Stimulated activated naive B cell treated with anti-CD40 and anti-IgM and Interleukin-4, amounts not matched to agents 10 μg/mL and 1 μg/mL and 100 μg/mL, for 72 hours (primary cell): ENCODE results near the gene FOSB.
A peak's percentile ranks its signal among the peaks of the same experiment; 100 is the strongest.
"Not testable (repeated sequence)": the region's sequence is repeated elsewhere in the genome, so short reads cannot be mapped to it uniquely, and the experiment has no call there.

Experiments
- ATAC-seq, 2 donors: fragments of 150-1000 bp; cut with Tn5 transposase; replicated peaks; 2 replicates each; pipeline ENCODE4 v1.10.0; 2021; ENCODE audit warnings: moderate library complexity in 1 of 2
- DNase-seq: peaks from one replicate; pipeline ENCODE4 v3.0.0; 2021
- H3K27ac Mint-ChIP-seq: one replicate; pipeline ENCODE4 v1.8.0; 2022; ENCODE audit warnings: mild to moderate bottlenecking, mixed read lengths
- H3K27me3 Mint-ChIP-seq, 2 donors: one replicate each; pipeline ENCODE4 v1.8.0; 2022; ENCODE audit warnings: mixed read lengths in 2 of 2
- H3K36me3 Mint-ChIP-seq, 2 donors: one replicate each; pipeline ENCODE4 v1.8.0; 2022; ENCODE audit warnings: mixed read lengths in 2 of 2, mild to moderate bottlenecking in 1 of 2
- H3K4me1 Mint-ChIP-seq, 2 donors: one replicate each; pipeline ENCODE4 v1.8.0; 2022; ENCODE audit warnings: mixed read lengths in 2 of 2, mild to moderate bottlenecking in 1 of 2
- H3K4me3 Mint-ChIP-seq, 2 donors: one replicate each; pipeline ENCODE4 v1.8.0; 2022; ENCODE audit warnings: mild to moderate bottlenecking in 2 of 2, mixed read lengths in 2 of 2, moderate library complexity in 1 of 2
- H3K9me3 Mint-ChIP-seq, 2 donors: one replicate each; pipeline ENCODE4 v1.8.0; 2022; ENCODE audit warnings: mixed read lengths in 2 of 2, mild to moderate bottlenecking in 1 of 2

Gene FOSB

GRCh38 chr19:45467456-45468158 is at the start of gene FOSB:
Gene FOSB, plus strand, starts transcription at chr19:45467996. Its CDS starts 591 bp downstream, at chr19:45468587.
- Mint-ChIP-seq H3K9me3 (no peaks in the 10 kb centered on the region), H3K27me3 (peaks cover 9 to 21% of the 10 kb centered on the region in 2 donors), H3K36me3 (peaks cover under 1 to 17% of the 10 kb centered on the region in 2 donors), H3K4me3 (peak within 1 kb of the TSS; percentile 91 to 93), H3K4me1 (peaks cover 53 to 63% of the 10 kb centered on the region in 2 donors), H3K27ac (peak within 1 kb of the TSS; percentile 99)
- ATAC-seq (peak; percentile 22 to 39), DNase-seq (peak; percentile 89)

- DNase-seq (no peak), ATAC-seq (no peak)
- peak overlapping the region; percentile 34 for H3K27ac Mint-ChIP-seq
- no peaks in the 10 kb centered on the region for H3K27me3 Mint-ChIP-seq
- H3K9me3 Mint-ChIP-seq: no peaks in the 10 kb centered on the region
- H3K4me3 Mint-ChIP-seq: peak overlapping the region in 1 of 2 donors; percentile 41
- peaks cover 46 to 64% of the 10 kb centered on the region in 2 donors for H3K4me1 Mint-ChIP-seq
- peaks cover 53 to 62% of the 10 kb centered on the region in 2 donors for H3K36me3 Mint-ChIP-seq
Observed at GRCh38 chr19:45418802-45419201, 49.0 kb upstream of the FOSB start.

DNA sequence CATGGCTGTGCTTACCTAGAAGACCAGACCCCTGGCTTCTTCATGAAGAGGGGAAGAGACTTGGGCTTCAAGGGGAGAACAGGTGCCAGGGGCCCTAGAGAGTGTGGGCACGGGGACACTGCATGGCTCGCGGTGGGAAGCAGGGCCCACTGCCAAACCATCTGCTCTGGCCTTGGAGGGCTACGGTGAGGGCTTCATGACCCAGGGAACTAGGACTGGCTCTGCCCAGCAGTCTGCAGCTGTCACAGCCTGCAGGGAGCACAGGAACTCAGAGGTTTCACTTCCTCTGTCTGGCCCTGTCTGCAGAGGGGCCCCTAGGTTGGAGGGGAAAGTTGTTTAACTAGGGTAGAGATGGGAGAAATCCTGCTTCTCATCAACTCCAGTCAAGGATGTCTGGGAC is 48.4 kb upstream of the FOSB start:
- H3K4me3 Mint-ChIP-seq: peak overlapping the region; percentile 39 to 41
- H3K9me3 Mint-ChIP-seq: no peaks in the 10 kb centered on the region
- peak; percentile 81 to 83 for ATAC-seq
- peaks cover 49 to 70% of the 10 kb centered on the region in 2 donors for H3K4me1 Mint-ChIP-seq
- peaks cover 47 to 56% of the 10 kb centered on the region in 2 donors for H3K36me3 Mint-ChIP-seq
- no peaks in the 10 kb centered on the region for H3K27me3 Mint-ChIP-seq
- peak overlapping the region; percentile 34 for H3K27ac Mint-ChIP-seq
- DNase-seq: peak; percentile 61

DNA sequence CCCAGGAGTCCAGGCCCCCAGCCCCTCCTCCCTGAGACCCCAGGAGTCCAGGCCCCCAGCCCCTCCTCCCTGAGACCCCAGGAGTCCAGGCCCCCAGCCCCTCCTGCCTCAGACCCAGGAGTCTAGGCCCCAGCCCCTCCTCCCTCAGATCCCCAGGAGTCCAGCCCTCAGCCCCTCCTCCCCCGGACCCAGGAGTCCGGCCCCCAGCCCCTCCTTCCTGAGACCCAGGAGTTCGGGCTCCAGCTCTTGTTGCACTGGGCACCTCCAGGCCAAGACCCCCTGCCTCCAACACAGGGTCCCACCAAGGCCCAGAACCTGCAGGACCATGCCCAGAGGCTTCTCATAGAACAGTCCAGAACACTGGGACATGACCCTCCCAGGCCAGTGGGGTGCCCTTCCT is 47.9 kb upstream of the FOSB start:
- Mint-ChIP-seq H3K9me3 (no peaks in the 10 kb centered on the region), H3K27me3 (no peaks in the 10 kb centered on the region), H3K4me1 (peaks cover 49 to 73% of the 10 kb centered on the region in 2 donors), H3K27ac (peak overlapping the region; percentile 34), H3K36me3 (peaks cover 42 to 52% of the 10 kb centered on the region in 2 donors), H3K4me3 (peak overlapping the region; percentile 10 to 41)
- ATAC-seq (no peak), DNase-seq (no peak)

GRCh38 chr19:45420356-45420755 is 47.4 kb upstream of the FOSB start:
- H3K4me1 Mint-ChIP-seq: peaks cover 49 to 73% of the 10 kb centered on the region in 2 donors
- H3K27me3 Mint-ChIP-seq: no peaks in the 10 kb centered on the region
- H3K4me3 Mint-ChIP-seq: peak overlapping the region; percentile 27 to 40
- ATAC-seq (no peak), DNase-seq (no peak)
- peak overlapping the region; percentile 65 for H3K27ac Mint-ChIP-seq
- H3K9me3 Mint-ChIP-seq: no peaks in the 10 kb centered on the region
- H3K36me3 Mint-ChIP-seq: peaks cover 42 to 52% of the 10 kb centered on the region in 2 donors

DNA sequence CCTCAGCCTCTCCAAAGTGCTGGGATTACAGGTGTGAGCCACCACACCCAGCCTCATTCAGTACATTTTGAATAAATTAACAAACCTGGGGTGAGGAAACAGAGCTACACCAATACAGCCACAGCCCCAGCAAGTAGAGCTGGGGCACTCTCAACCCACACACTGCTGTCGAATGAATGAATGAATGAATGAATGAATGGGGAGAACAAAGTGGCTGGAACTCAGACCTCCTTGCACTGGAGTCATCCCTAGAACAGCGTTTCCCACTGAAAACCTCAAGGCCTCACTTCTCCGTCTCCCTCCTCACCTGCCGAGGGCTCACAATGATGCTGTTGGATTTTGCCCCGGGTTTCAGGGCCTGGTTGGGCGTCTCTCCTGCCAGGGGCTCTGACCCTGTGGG is 46.9 kb upstream of the FOSB start:
- H3K4me1 Mint-ChIP-seq: peaks cover 50 to 73% of the 10 kb centered on the region in 2 donors
- no peak for DNase-seq
- peak overlapping the region; percentile 65 for H3K27ac Mint-ChIP-seq
- peak overlapping the region; percentile 5 to 40 for H3K4me3 Mint-ChIP-seq
- ATAC-seq: no peak
- no peaks in the 10 kb centered on the region for H3K9me3 Mint-ChIP-seq
- H3K36me3 Mint-ChIP-seq: peaks cover 39 to 48% of the 10 kb centered on the region in 2 donors
- no peaks in the 10 kb centered on the region for H3K27me3 Mint-ChIP-seq

DNA sequence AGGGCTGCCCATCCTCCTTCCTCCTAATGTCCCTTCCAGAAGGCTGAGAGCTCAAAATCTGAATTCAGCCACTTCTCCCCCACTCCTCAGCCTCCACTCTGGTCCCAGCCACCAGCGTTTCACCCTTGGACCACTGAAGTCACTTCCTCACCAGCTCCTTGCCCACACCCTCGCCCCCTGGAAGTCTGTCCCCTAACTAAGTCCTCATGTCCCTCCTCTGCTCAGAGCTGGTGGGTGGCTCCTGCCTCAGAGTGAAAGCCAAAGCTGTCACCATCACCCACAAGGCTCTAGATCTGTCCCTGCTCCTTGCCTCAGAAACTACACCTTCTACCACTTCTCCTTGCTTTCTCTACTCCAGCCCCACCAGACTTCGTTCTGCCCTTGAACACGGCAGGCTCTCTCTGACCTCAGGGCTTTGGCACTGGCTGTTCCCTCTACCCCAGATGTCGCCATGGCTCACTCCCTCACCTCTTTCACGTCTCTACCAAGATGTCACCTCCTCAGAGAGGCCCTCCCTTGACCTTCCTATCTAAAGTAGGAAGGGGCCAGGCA is 45.8 kb upstream of the FOSB start:
- DNase-seq (no peak), ATAC-seq (no peak)
- Mint-ChIP-seq H3K36me3 (peaks cover 33 to 38% of the 10 kb centered on the region in 2 donors), H3K27ac (no peak overlapping the region), H3K27me3 (peaks cover 0 to 3% of the 10 kb centered on the region in 2 donors), H3K4me3 (peak overlapping the region; percentile 0 to 27), H3K4me1 (peaks cover 50 to 75% of the 10 kb centered on the region in 2 donors), H3K9me3 (no peaks in the 10 kb centered on the region)

GRCh38 chr19:45423033-45423588 is 44.7 kb upstream of the FOSB start:
- DNase-seq: no peak
- ATAC-seq: no peak
- no peaks in the 10 kb centered on the region for H3K9me3 Mint-ChIP-seq
- H3K36me3 Mint-ChIP-seq: peaks cover 26 to 33% of the 10 kb centered on the region in 2 donors
- H3K27me3 Mint-ChIP-seq: peaks cover under 1 to 4% of the 10 kb centered on the region in 2 donors
- peak overlapping the region; percentile 96 to 98 for H3K4me3 Mint-ChIP-seq
- H3K4me1 Mint-ChIP-seq: peaks cover 46 to 76% of the 10 kb centered on the region in 2 donors
- H3K27ac Mint-ChIP-seq: peak overlapping the region; percentile 98

DNA sequence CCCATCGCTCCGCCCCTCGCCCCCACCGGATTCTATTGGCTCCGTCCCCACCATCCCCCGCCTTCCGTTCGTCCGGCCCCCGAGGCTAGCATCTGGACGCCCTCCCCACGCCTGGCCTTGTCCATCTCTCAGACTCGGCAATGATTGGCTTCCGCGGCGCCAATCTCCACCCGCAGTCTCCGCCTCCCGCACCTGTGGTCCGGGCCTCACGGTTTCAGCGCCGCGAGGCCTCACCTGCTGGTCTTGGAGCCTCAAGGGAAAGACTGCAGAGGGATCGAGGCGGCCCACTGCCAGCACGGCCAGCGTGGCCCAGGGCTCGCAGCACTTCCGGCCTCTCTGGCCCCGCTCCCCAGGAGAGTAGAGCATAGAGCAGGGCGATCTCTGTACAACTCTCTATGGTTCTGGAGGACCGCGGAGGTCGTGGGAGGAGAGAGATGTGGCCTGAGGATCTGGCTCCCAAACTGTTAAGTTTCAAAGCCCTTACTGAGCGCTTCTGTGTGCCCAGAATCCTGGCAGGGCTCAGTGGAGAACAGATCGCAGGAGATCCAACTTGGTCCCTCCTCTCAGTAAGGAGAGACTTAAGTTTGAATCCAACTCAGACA is 44.1 kb upstream of the FOSB start, which contains the start of gene ERCC1:
ERCC1 (minus strand) TSS at position 329 of the 602 bp plus-strand sequence. CDS start 543 bp downstream, outside the sequence.
- Mint-ChIP-seq H3K4me3 (peak within 1 kb of the TSS; percentile 96 to 98), H3K36me3 (peaks cover 22 to 30% of the 10 kb centered on the region in 2 donors), H3K27ac (peak within 1 kb of the TSS; percentile 98), H3K4me1 (peaks cover 45 to 76% of the 10 kb centered on the region in 2 donors), H3K27me3 (peaks cover 6 to 8% of the 10 kb centered on the region in 2 donors), H3K9me3 (no peaks in the 10 kb centered on the region)
- ATAC-seq (peak; percentile 79 to 83), DNase-seq (peak; percentile 90)

DNA sequence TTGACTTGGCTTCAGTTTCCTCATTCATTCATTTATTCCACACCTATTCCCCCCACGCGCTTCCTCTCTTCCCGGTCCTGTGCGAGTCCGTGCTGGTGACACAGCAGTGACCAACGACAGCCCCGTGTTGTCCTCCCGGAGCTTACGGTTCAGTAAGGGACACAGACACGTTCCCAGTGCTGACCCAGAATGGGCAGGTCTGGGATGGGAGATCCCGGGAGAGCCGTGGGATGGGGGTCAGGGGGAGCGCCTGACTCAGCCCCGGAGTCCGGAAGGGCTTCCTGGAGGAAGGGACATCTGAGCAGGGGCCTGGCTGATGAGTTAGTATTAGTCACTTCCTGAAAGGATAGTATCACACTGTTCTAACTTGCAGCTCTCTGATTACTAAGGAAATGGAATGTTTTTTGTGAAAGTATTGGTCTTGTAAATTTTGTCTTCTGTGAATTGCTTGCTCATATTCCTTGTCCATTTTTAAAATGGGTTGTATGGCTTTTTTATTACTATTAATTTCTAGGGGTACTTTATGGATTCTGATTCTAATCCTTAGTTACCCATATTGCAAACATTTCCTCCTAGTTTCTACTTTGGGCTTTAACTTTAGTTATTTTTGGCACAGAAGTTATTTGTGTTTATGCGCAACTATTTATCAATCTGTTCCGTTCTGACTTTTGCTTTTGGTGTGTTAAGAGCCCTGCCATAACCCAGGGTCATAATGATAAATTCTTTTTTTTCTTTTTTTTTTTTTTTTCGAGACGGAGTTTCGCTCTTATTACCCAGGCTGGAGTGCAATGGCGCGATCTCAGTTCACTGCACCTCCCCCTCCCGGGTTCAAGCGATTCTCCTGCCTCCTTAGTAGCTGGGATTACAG is 43.4 kb upstream of the FOSB start:
- peaks cover 22 to 23% of the 10 kb centered on the region in 2 donors for H3K36me3 Mint-ChIP-seq
- ATAC-seq (peak; percentile 20 to 39), DNase-seq (no peak)
- H3K9me3 Mint-ChIP-seq: no peaks in the 10 kb centered on the region
- peak overlapping the region; percentile 98 for H3K27ac Mint-ChIP-seq
- peaks cover 6 to 8% of the 10 kb centered on the region in 2 donors for H3K27me3 Mint-ChIP-seq
- H3K4me1 Mint-ChIP-seq: peaks cover 39 to 69% of the 10 kb centered on the region in 2 donors
- peak overlapping the region; percentile 96 to 98 for H3K4me3 Mint-ChIP-seq

GRCh38 chr19:45428384-45429231 is 39.2 kb upstream of the FOSB start:
- H3K36me3 Mint-ChIP-seq: peaks cover 0 to 1% of the 10 kb centered on the region in 2 donors
- peaks cover 9 to 30% of the 10 kb centered on the region in 2 donors for H3K4me1 Mint-ChIP-seq
- no peaks in the 10 kb centered on the region for H3K9me3 Mint-ChIP-seq
- peaks cover 6 to 8% of the 10 kb centered on the region in 2 donors for H3K27me3 Mint-ChIP-seq
- peak overlapping the region; percentile 84 to 87 for H3K4me3 Mint-ChIP-seq
- H3K27ac Mint-ChIP-seq: no peak overlapping the region
- DNase-seq (no peak), ATAC-seq (no peak)

DNA sequence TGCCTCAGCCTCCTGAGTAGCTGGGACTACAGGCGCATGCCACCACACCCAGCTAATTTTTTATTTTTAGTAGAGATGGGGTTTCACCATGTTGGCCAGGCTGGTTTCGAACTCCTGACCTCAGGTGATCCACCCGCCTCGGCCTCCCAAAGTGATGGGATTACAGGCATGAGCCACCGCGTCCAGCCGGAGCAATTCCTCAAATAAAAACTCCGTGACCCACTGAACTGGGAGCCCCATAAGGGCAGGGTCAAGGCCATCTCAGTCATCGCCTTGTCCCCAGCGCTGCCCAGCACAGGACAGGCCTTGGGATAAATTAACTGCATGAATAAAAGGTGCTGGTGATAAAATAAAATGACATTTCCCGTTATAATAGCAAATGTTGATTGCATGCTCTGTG is 37.9 kb upstream of the FOSB start:
- not testable (repeated sequence) for H3K4me3 Mint-ChIP-seq, ATAC-seq, H3K9me3 Mint-ChIP-seq, H3K36me3 Mint-ChIP-seq, H3K27me3 Mint-ChIP-seq, DNase-seq, H3K27ac Mint-ChIP-seq
- H3K4me1 Mint-ChIP-seq: peaks cover 5 to 19% of the 10 kb centered on the region in 2 donors

- H3K9me3 Mint-ChIP-seq, DNase-seq, H3K27ac Mint-ChIP-seq, H3K36me3 Mint-ChIP-seq, H3K27me3 Mint-ChIP-seq, H3K4me3 Mint-ChIP-seq: not testable (repeated sequence)
- peak; percentile 36 to 44 for ATAC-seq
- peaks cover 3 to 19% of the 10 kb centered on the region in 2 donors for H3K4me1 Mint-ChIP-seq
Observed at GRCh38 chr19:45431008-45431407, 36.8 kb upstream of the FOSB start.
